IPS-20b (cell line): ENCODE measurements around the gene AMER3.

ENCODE experiments used
- H3K27ac ChIP-seq: one replicate; pipeline ENCODE4 v1.5.1; 2013; ENCODE audit warnings: low read length
- H3K27me3 ChIP-seq: 2 replicates; pipeline ENCODE4 v1.6.1; 2013; ENCODE audit warnings: mild to moderate bottlenecking, low read length, inconsistent platforms; ENCODE audit not compliant: insufficient read depth
- H3K36me3 ChIP-seq: 2 replicates; pipeline ENCODE4 v1.6.1; 2013; ENCODE audit warnings: low read depth, mild to moderate bottlenecking, inconsistent platforms, low read length, moderate library complexity; ENCODE audit not compliant: insufficient read depth
- H3K4me1 ChIP-seq: 2 replicates; pipeline ENCODE4 v1.6.1; 2013; ENCODE audit warnings: mild to moderate bottlenecking, control low read depth, inconsistent platforms, low read length, moderate library complexity; ENCODE audit not compliant: insufficient read depth
- H3K4me3 ChIP-seq: 2 replicates; pipeline ENCODE4 v1.5.1; 2013; ENCODE audit warnings: mild to moderate bottlenecking, low read length, inconsistent platforms
- H3K9ac ChIP-seq: 2 replicates; pipeline ENCODE4 v1.6.1; 2013; ENCODE audit warnings: low read depth, mild to moderate bottlenecking, inconsistent platforms, low read length, moderate library complexity
- H3K9me3 ChIP-seq: 2 replicates; pipeline ENCODE4 v1.6.1; 2013; ENCODE audit warnings: mild to moderate bottlenecking, low read depth, low read length, inconsistent platforms; ENCODE audit not compliant: insufficient read depth

AMER3 gene

DNA sequence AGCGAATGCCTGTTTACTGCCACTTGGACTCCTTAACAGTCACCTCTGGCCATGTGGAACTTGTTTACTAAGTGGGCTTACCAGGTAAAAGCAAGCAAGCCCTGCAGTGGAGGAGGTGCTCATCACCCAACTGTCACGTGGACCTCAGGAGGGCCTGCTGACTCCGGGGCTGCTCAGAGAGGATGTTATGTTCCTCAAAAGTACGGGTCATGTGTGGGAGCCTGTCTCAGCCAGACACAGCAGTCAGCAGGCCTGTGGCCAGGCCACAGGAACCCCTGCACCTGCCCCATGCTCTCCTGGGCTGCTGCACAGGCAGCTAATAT, 36.2 kb downstream of the AMER3 start:
- Histone ChIP-seq H3K36me3 (no peaks in the 10 kb centered on the region), H3K27ac (no peak overlapping the region), H3K9me3 (no peaks in the 10 kb centered on the region), H3K27me3 (no peaks in the 10 kb centered on the region), H3K4me1 (0 out of 2 replicates have a peak, but pooled peaks cover 3% of the 10 kb centered on the region), H3K4me3 (no peak overlapping the region), H3K9ac (no peak overlapping the region)

DNA sequence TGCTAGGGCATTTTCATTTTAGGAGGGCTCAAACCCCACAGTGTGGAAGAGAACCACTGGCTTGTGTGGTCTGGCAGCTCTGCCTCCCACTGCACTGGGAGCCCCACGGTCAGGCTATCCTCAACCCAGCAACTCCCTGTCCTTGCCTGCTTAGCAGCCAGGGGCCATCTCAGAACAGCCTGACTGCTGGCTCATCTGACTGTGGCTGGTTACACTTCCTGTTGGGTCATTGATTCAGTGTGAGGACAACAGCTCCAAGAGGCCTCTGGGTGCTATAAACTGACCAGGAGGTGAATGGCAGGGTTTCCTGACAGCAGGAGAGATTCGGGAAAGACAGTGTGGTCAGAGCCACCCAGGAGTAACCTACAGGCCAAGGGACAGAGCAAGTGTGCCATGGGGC, 40.1 kb downstream of the AMER3 start:
- Histone ChIP-seq H3K36me3 (no peaks in the 10 kb centered on the region), H3K27ac (no peak overlapping the region), H3K4me1 (0 out of 2 replicates have a peak, but pooled peaks cover 3% of the 10 kb centered on the region), H3K27me3 (peaks cover 20% of the 10 kb centered on the region), H3K9ac (no peak overlapping the region), H3K9me3 (no peaks in the 10 kb centered on the region), H3K4me3 (no peak overlapping the region)

DNA sequence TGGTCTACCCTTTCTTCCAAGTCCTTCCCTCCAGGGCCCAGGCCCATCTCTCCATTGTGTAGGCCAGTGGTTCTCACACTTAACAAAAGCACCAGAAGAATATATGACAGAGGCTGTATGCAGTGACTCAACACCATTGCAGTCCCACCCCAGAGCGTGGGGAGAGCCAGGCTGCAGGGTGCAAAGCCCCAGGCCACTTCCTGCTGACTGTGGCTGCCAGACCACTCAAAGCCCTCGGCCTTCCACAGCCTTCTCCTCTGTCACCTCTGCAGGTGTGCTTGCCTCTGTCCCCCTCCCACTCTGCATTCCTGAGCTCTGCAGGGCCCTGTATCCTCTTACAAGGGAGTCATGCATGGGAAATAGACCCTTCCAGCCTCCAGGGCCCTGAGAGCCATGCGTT, 41.0 kb downstream of the AMER3 start:
- H3K27me3 ChIP-seq: peaks cover 20% of the 10 kb centered on the region
- no peaks in the 10 kb centered on the region for H3K36me3 ChIP-seq
- 0 out of 2 replicates have a peak, but pooled peaks cover 3% of the 10 kb centered on the region for H3K4me1 ChIP-seq
- no peak overlapping the region for H3K9ac ChIP-seq
- no peaks in the 10 kb centered on the region for H3K9me3 ChIP-seq
- no peak overlapping the region for H3K27ac ChIP-seq
- no peak overlapping the region for H3K4me3 ChIP-seq

DNA sequence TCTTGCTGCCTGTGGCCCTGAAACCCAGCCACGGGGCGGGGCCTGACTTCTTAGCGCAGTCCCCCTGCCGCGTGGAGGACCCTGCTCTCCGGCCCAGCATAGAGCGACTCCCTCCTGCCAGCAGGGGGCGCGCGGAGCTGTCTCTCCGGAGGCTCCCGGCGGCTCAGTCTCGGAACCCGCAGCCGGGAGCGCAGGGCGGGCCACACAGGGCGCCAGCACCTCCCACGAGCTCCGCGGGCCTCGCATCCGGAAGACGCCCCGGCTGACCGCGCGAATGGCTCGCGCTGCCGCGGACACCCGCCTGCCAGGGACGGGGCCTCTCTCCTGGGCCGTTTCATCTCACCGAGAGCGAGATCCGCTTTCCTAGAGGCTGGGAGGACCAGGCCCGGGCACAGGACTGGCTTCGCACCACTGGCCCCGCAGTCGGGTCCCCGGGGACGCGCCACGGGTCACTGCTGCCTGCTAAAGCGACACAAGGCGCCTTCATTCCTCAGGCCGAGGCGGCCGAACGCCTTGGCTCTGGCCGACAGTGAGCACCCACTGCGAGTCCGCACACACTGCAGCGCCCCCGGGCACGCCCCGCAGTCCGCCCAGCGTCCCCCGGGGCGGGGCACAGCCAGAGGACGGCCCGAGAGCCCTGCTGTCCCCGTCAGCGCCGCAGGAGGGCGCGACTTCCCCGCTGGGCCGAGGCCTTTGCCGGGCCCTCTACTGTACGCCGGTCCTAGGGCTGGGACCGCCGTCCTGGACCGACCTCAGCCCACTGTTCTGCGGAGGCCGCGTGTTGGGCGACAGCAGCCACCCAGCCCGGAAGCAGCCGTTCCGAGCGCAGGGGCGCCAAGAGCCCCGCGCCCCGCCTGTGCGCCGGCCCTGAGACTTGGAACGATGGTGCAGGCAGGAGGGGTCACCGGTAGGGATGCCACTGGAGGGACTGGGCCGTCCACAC, 42.4 kb downstream of the AMER3 start:
- peak overlapping the region; percentile 51; the same call in 1 of the 2 replicates for H3K9ac ChIP-seq
- H3K36me3 ChIP-seq: no peaks in the 10 kb centered on the region
- peaks cover 20% of the 10 kb centered on the region for H3K27me3 ChIP-seq
- peak overlapping the region; percentile 78 for H3K4me3 ChIP-seq
- H3K4me1 ChIP-seq: 0 out of 2 replicates have a peak, but pooled peaks cover 3% of the 10 kb centered on the region
- H3K27ac ChIP-seq: no peak overlapping the region
- no peaks in the 10 kb centered on the region for H3K9me3 ChIP-seq

DNA sequence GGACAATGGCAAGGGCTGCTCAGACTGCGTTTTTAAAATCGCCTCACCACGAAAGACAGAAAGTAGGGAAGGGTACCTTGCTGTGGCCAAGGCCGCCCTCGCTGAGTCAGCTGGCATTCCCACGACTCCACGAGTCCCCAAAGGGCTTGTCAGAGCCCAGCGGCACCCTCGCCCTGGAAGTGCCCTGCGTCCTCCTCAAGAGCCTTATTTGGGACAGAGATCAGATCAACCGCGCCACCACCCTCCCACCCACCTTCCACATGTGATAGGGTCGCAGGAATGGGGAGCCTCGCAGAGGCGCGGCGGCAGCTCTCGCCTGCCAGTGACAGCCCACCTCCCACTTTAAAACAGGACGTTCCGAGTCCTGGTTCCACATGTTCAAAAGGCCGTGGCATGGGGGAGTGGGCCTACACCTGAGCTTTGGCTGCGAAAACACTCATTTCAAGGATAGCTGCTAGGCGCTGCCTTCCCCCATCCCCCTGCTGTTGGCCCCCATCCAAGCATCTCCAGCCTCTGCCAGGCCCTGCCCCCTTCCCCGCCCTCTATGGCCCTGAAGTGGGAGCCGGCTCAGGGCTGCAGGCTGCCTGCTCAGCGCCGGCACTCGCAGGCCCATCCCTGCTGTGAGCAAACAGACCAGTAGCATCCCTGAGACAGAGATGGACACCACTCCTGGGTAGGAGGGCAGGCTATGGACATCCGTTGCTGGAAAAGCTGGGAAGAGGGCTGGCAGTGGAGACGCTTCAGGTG, 43.3 kb downstream of the AMER3 start:
- no peak overlapping the region for H3K27ac ChIP-seq
- H3K4me1 ChIP-seq: 0 out of 2 replicates have a peak, but pooled peaks cover 3% of the 10 kb centered on the region
- H3K9me3 ChIP-seq: no peaks in the 10 kb centered on the region
- no peak overlapping the region for H3K9ac ChIP-seq
- no peaks in the 10 kb centered on the region for H3K36me3 ChIP-seq
- H3K27me3 ChIP-seq: peaks cover 20% of the 10 kb centered on the region
- peak overlapping the region; percentile 78 for H3K4me3 ChIP-seq

DNA sequence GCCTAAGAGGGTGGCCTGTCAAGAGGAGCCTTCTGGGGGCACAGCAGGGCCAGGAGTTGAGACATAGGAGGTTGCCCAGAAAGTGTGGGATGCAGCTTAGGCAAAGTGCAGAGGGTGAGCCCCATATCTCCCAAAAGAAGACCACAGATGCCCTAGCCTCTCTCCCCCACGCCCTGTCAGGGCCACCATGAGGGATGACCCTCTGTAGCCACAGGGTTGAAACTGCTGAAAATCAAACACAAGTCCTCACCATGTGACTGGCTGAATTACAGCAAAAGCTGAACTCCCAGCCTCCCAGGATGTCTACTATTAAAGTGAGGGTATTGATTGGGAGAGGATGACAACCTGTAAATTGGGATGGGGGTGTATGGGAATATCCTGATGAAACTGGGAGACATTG, 44.0 kb downstream of the AMER3 start:
- H3K9me3 ChIP-seq: no peaks in the 10 kb centered on the region
- H3K4me3 ChIP-seq: no peak overlapping the region
- H3K27ac ChIP-seq: no peak overlapping the region
- no peak overlapping the region for H3K9ac ChIP-seq
- 0 out of 2 replicates have a peak, but pooled peaks cover 3% of the 10 kb centered on the region for H3K4me1 ChIP-seq
- no peaks in the 10 kb centered on the region for H3K36me3 ChIP-seq
- peaks cover 20% of the 10 kb centered on the region for H3K27me3 ChIP-seq

DNA sequence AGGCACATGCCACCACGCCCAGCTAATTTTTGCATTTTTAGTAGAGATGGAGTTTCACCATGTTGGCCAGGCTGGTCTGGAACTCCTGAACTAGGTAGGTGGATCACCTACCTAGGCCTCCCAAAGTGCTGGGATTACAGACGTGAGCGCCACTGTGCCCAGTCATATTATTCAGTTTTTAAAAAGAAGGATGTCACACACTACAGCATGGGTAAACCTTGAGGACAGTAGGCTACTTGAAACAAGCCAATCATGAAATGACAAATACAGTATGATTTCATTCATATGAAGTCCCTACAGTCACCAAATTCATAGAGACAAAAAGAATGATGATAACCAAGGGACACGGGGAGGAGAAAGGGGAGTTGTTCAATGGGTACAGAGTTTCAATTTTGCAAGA, 50.3 kb downstream of the AMER3 start:
- Histone ChIP-seq H3K27me3 (no peaks in the 10 kb centered on the region), H3K4me1 (no peaks in the 10 kb centered on the region), H3K36me3 (no peaks in the 10 kb centered on the region), H3K27ac (no peak overlapping the region), H3K9ac (no peak overlapping the region), H3K9me3 (no peaks in the 10 kb centered on the region), H3K4me3 (no peak overlapping the region)

DNA sequence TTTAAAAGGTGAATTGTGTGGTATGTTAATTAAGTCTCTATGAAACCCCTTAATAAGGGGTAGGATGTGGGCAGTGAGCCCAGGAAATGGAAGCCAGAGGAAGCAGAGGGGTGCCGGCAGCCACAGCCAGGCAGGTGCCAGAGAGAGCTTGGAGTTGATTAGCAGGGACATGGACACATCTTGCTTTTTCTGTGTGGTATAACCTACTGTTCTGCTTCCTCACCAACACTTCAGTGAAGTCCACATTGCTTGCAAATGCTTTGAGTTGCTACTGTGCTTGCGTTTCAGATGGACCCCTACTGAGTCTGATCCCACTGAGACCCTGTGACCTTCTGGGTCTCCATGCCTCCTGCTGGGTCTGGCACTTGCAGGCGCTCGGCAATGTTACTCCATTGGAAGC, 51.0 kb downstream of the AMER3 start:
- H3K27me3 ChIP-seq: no peaks in the 10 kb centered on the region
- no peak overlapping the region for H3K4me3 ChIP-seq
- H3K27ac ChIP-seq: no peak overlapping the region
- H3K9me3 ChIP-seq: no peaks in the 10 kb centered on the region
- no peaks in the 10 kb centered on the region for H3K36me3 ChIP-seq
- H3K9ac ChIP-seq: no peak overlapping the region
- H3K4me1 ChIP-seq: no peaks in the 10 kb centered on the region

DNA sequence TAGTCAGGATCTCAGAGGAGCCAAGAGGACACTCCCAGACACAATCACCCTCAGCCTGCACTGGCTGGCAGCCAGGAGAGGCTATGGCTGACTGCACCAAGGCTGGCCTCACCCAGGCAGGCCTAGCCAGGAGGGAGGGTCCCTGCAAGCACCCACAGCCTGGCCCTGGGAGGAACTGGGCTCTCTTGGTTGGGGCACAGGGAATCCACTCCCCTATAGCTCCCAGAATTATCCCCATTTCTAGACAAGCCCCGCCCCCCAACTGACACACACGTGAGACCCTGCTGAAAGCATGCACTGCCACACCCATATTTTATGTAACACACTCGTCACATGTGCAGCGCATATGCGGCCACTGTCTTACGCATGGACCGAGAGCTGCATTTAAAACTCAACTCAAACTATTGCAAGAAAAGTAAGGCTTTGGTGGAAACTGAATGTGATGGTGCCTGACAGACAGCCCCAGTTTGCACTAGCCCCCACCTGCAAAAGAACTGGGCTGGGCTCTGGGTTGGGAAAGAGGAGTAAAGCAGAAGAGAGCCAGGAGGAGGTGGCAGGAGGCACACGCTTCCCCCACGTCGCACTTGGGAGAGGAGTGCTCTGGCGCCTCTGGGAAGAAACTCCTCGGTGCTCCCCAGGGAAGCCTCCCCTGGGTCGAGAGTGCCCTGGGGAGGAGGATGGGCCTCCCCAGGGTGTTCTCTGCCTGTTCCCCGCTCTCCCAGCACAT, 52.5 kb downstream of the AMER3 start:
- no peak overlapping the region for H3K9ac ChIP-seq
- H3K4me3 ChIP-seq: no peak overlapping the region
- no peaks in the 10 kb centered on the region for H3K9me3 ChIP-seq
- no peaks in the 10 kb centered on the region for H3K36me3 ChIP-seq
- no peak overlapping the region for H3K27ac ChIP-seq
- no peaks in the 10 kb centered on the region for H3K4me1 ChIP-seq
- no peaks in the 10 kb centered on the region for H3K27me3 ChIP-seq

DNA sequence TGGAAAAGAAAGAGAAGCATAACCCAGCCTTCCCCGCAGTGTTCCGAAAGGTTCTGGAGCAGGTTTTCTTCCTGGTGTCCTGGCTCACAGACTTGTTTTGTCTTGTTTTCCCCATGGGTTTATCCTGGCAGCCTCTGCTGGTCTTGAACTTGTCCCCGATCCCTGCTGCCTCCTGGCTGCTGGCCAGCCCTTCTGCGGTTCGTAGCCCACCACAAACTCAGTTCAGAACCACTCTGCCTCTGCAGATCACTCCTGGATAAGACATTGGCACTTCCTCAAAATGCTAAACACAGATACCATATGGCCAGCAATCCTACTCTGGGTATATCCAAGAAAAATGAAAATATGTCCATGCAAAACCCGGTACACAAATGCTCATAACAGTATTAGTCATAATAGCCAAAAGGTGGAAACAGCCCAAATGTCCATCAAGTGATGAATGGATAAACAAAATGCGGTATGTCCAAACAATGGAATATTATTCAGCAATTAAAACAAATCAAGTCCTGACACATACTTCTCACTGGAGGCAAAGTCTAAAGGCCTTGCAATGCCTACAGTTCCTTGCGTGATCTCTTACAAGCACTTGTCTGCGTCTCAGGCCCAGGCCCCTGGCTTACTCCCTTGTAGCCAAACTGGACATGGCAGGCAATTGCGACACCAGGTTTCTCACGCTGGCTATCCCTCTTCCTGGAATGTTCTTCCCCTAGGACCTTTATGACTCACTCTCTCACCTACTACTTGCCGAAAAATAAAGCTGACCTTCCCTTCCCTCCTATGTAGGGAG, 53.3 kb downstream of the AMER3 start:
- H3K36me3 ChIP-seq: no peaks in the 10 kb centered on the region
- H3K27me3 ChIP-seq: no peaks in the 10 kb centered on the region
- no peak overlapping the region for H3K27ac ChIP-seq
- no peak overlapping the region for H3K9ac ChIP-seq
- H3K4me3 ChIP-seq: no peak overlapping the region
- H3K4me1 ChIP-seq: no peaks in the 10 kb centered on the region
- H3K9me3 ChIP-seq: no peaks in the 10 kb centered on the region

DNA sequence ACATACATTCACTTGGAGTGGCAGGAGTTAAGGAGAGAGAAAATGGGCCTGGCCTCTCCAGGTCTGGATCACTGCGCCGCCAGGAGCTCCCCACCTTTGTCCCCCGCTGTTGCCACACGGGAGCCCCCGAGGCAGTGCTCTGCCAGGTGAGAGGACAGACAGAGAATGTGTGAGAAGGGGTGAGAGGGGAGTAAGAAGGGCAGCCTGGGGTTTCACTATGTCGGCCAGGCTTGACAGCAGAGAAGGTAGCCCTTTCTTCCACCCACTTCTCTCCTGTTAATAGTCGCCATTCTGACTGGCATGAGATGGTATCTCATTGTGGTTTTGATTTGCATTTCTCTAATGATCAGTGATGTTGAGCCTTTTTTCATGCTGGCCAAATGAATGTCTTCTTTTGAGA, 55.1 kb downstream of the AMER3 start:
- no peak overlapping the region for H3K27ac ChIP-seq
- H3K27me3 ChIP-seq: no peaks in the 10 kb centered on the region
- no peaks in the 10 kb centered on the region for H3K9me3 ChIP-seq
- no peaks in the 10 kb centered on the region for H3K36me3 ChIP-seq
- no peaks in the 10 kb centered on the region for H3K4me1 ChIP-seq
- no peak overlapping the region for H3K4me3 ChIP-seq
- no peak overlapping the region for H3K9ac ChIP-seq
